GM23338 (cell line): ENCODE data around the gene USH1G. TPM values are rescaled to one million over a fixed set of nuclear protein-coding genes. Genes with fewer than 3 reads are reported as not detected.

Experiments
- ATAC-seq: fragments of 200-7000 bp; cut with Tn5 transposase; 3 replicates; pipeline ENCODE4 v1.9.1; 2020
- DNase-seq: peaks from one replicate; pipeline ENCODE4 v3.0.0-alpha.2; 2015; ENCODE audit warnings: low spot score
- H2AFZ ChIP-seq: fragments of 200-600 bp; sonication (generic); 2 replicates; pipeline ENCODE4 v1.8.0; 2016; ENCODE audit warnings: antibody characterized with exemption, mild to moderate bottlenecking, moderate library complexity
- H3F3A ChIP-seq: fragments of 200-600 bp; sonication (generic); replicated peaks from 2 replicates; pipeline ENCODE4 v1.8.0; 2017; ENCODE audit warnings: antibody characterized with exemption, mixed run types, low read depth
- H3K27ac ChIP-seq: fragments of 200-600 bp; sonication (generic); 2 replicates; pipeline ENCODE4 v1.6.1; 2016; ENCODE audit warnings: low read depth
- H3K27me3 ChIP-seq: fragments of 200-600 bp; sonication (generic); 2 replicates; pipeline ENCODE4 v1.8.0; 2016; ENCODE audit warnings: mild to moderate bottlenecking, mixed run types, moderate library complexity; ENCODE audit not compliant: insufficient read depth
- H3K36me3 ChIP-seq: fragments of 200-600 bp; sonication (generic); 2 replicates; pipeline ENCODE4 v1.8.0; 2016; ENCODE audit warnings: mild to moderate bottlenecking; ENCODE audit not compliant: insufficient read depth
- H3K4me1 ChIP-seq: fragments of 200-600 bp; sonication (generic); 2 replicates; pipeline ENCODE4 v1.8.0; 2016; ENCODE audit warnings: mild to moderate bottlenecking, moderate library complexity; ENCODE audit not compliant: insufficient read depth
- H3K4me2 ChIP-seq: fragments of 200-600 bp; sonication (generic); 2 replicates; pipeline ENCODE4 v1.7.1; 2017; ENCODE audit warnings: mixed run types
- H3K4me3 ChIP-seq: fragments of 200-600 bp; sonication (generic); 2 replicates; pipeline ENCODE4 v1.6.1; 2016; ENCODE audit warnings: mixed run types
- H3K79me2 ChIP-seq: fragments of 200-600 bp; sonication (generic); replicated peaks from 2 replicates; pipeline ENCODE4 v1.8.0; 2017; ENCODE audit warnings: mild to moderate bottlenecking; ENCODE audit not compliant: insufficient read depth
- H3K9me2 ChIP-seq: fragments of 200-600 bp; sonication (generic); 2 replicates; pipeline ENCODE4 v1.8.0; 2017; ENCODE audit not compliant: insufficient read depth
- H4K20me1 ChIP-seq: fragments of 200-600 bp; sonication (generic); replicated peaks from 2 replicates; pipeline ENCODE4 v1.8.0; 2017; ENCODE audit warnings: mild to moderate bottlenecking; ENCODE audit not compliant: insufficient read depth
- H3K27ac Mint-ChIP-seq: 2 replicates; pipeline ENCODE4 v1.8.0; 2020; ENCODE audit warnings: inconsistent platforms, mild to moderate bottlenecking, moderate library complexity, mixed read lengths
- H3K27me3 Mint-ChIP-seq: 3 replicates; pipeline ENCODE4 v1.8.0; 2022; ENCODE audit warnings: low read depth, mild to moderate bottlenecking, moderate library complexity, mixed read lengths, inconsistent platforms; ENCODE audit not compliant: insufficient read depth, poor library complexity
- H3K36me3 Mint-ChIP-seq: 3 replicates; pipeline ENCODE4 v1.8.0; 2021; ENCODE audit warnings: low read depth, mild to moderate bottlenecking, inconsistent platforms, moderate library complexity, mixed read lengths
- H3K4me1 Mint-ChIP-seq: 3 replicates; pipeline ENCODE4 v1.8.0; 2020; ENCODE audit warnings: mild to moderate bottlenecking, inconsistent platforms, mixed read lengths
- H3K4me3 Mint-ChIP-seq: 3 replicates; pipeline ENCODE4 v1.8.0; 2021; ENCODE audit warnings: moderate library complexity, mild to moderate bottlenecking, inconsistent platforms, mixed read lengths
- H3K9me3 Mint-ChIP-seq: 3 replicates; pipeline ENCODE4 v1.8.0; 2020; ENCODE audit warnings: moderate library complexity, mild to moderate bottlenecking, inconsistent platforms, mixed read lengths
- CREB1 ChIP-seq: fragments of 250-450 bp; sonication (Bioruptor Pico); IDR thresholded peaks from 2 replicates; pipeline ENCODE4 v1.5.0; 2020; ENCODE audit warnings: low read depth, mild to moderate bottlenecking, moderate library complexity
- CTCF ChIP-seq, 2 experiments: fragments of 200-600 bp in 1 of 2; sonication (generic) in 1 of 2; conservative IDR thresholded peaks; 2 replicates each; pipeline versions ENCODE4 v1.5.1 to v1.6.1; 2016 to 2017; ENCODE audit warnings: antibody characterized with exemption in 2 of 2, low read depth in 2 of 2, mild to moderate bottlenecking in 2 of 2, moderate library complexity in 1 of 2
- EZH2 ChIP-seq: fragments of 200-600 bp; sonication (generic); IDR thresholded peaks from one replicate; pipeline ENCODE4 v1.8.0; 2017; ENCODE audit warnings: antibody characterized with exemption, mild to moderate bottlenecking, low read depth; ENCODE audit not compliant: unreplicated experiment
- EZH2phosphoT487 ChIP-seq: fragments of 200-600 bp; sonication (generic); IDR thresholded peaks from one replicate; pipeline ENCODE4 v1.8.1; 2018; ENCODE audit warnings: antibody characterized with exemption; ENCODE audit not compliant: unreplicated experiment
- JUNB ChIP-seq: IDR thresholded peaks from one replicate; pipeline ENCODE4 v1.6.1; 2016; ENCODE audit warnings: antibody characterized with exemption; ENCODE audit not compliant: unreplicated experiment
- NANOG ChIP-seq: IDR thresholded peaks from 2 replicates; pipeline ENCODE4 v1.6.1; 2016; ENCODE audit warnings: antibody characterized with exemption, borderline replicate concordance
- POLR2AphosphoS5 ChIP-seq: IDR thresholded peaks from 2 replicates; pipeline ENCODE4 v1.6.1; 2016; ENCODE audit warnings: antibody characterized with exemption, low read depth
- REST ChIP-seq: IDR thresholded peaks from one replicate; pipeline ENCODE4 v1.6.1; 2018; ENCODE audit warnings: antibody characterized with exemption; ENCODE audit not compliant: unreplicated experiment
- ZNF114 ChIP-seq: fragments of 250-450 bp; sonication (Bioruptor Pico); IDR thresholded peaks from 2 replicates; pipeline ENCODE4 v1.5.0; 2020; ENCODE audit warnings: mild to moderate bottlenecking, moderate library complexity
- ZNF331 ChIP-seq: fragments of 250-450 bp; sonication (Bioruptor Pico); IDR thresholded peaks from 2 replicates; pipeline ENCODE4 v1.5.0; 2020; ENCODE audit warnings: low read depth, mild to moderate bottlenecking, moderate library complexity
- ZNF462 ChIP-seq: fragments of 250-450 bp; sonication (Bioruptor Pico); IDR thresholded peaks from 2 replicates; pipeline ENCODE4 v1.5.0; 2020; ENCODE audit warnings: mild to moderate bottlenecking, moderate library complexity
- polyA plus RNA-seq: library from polyadenylated mRNA; unstranded; fragments of >200 nt; fragmentation: Nextera tagmentation; extraction: Ambion mirVana; gene quantifications from 2 replicates; pipeline ENCODE4 v1.2.1, GENCODE V29; 2016
- total RNA-seq: library from RNA; depleted of rRNA; stranded (reverse); fragments of >200 nt; shearing (Covaris generic); gene quantifications from 2 replicates; pipeline ENCODE4 v1.2.3, GENCODE V29; 2014

USH1G gene
- total and polyA plus RNA-seq, 2 experiments from 2014 or later: 0.34 to 1.7 TPM

DNA sequence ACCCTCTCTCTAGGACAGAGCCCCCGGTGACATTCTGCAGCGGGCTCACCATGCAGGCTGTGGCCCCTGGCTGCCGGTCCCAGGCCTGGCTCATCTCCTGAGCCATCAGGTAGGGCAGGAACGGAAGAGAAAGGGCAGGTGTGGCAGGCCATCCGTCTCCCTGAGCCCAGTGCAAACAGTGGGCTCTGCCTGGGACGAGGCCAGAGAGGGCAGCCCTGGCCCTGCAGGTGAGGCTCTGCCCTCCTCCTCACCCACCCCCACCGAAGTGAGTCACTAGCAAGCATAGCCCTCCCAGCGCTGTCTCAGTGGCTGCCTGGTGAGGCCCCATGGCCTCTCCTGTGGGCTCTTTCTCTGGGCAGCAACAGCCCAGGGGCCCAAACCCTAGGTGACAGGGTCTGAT, 27.2 kb upstream of the USH1G start (continued):
- no peak for TF ChIP-seq ZNF462 (CRISPR knock-in tag)

- Histone ChIP-seq H3K79me2 (no peaks in the 10 kb centered on the region), H2AFZ (no peak overlapping the region), H3K27me3 (no peaks in the 10 kb centered on the region), H3F3A (no peaks in the 10 kb centered on the region), H3K4me2 (no peak overlapping the region), H3K27ac (no peak overlapping the region), H3K4me3 (no peak overlapping the region), H3K9me2 (no peaks in the 10 kb centered on the region), H3K4me1 (peaks cover 5% of the 10 kb centered on the region; the same call in 1 of the 2 replicates), H4K20me1 (no peaks in the 10 kb centered on the region), H3K36me3 (no peaks in the 10 kb centered on the region)
- Mint-ChIP-seq H3K36me3 (no peaks in the 10 kb centered on the region), H3K9me3 (no peaks in the 10 kb centered on the region), H3K27me3 (peaks cover 8% of the 10 kb centered on the region), H3K4me3 (no peak overlapping the region), H3K27ac (no peak overlapping the region), H3K4me1 (peaks cover 9% of the 10 kb centered on the region; the same call in 2 of the 3 replicates)
- no peak for DNase-seq
- ATAC-seq: no peak
- no peak for TF ChIP-seq EZH2
- no peak for TF ChIP-seq CTCF (conservative IDR thresholded peaks at IDR 0.05; ENCODE audit: low read depth in 2 of 2)
- TF ChIP-seq JUNB: no peak
- TF ChIP-seq REST: no peak
- TF ChIP-seq ZNF331: no peak
- no peak for TF ChIP-seq ZNF114
- no peak for TF ChIP-seq CREB1 (CRISPR knock-in tag)
- TF ChIP-seq POLR2AphosphoS5: no peak
- TF ChIP-seq EZH2phosphoT487: no peak
- no peak for TF ChIP-seq NANOG
These were observed 26.5 kb upstream of the USH1G start for GRCh38 chr17:74949455-74950115.
